Kidney epithelial cell (primary cell): ENCODE data around the gene DARS1. TPM values are rescaled to one million over a fixed set of nuclear protein-coding genes. Genes with fewer than 3 reads are reported as not detected.

ENCODE experiments used
- DNase-seq: peaks from one replicate; pipeline ENCODE4 v3.0.0-alpha.2; 2010; ENCODE audit warnings: low read depth
- H3K27me3 ChIP-seq: 2 replicates; pipeline ENCODE4 v1.6.0; 2011; ENCODE audit warnings: low read length; ENCODE audit not compliant: control insufficient read depth, insufficient read depth
- H3K36me3 ChIP-seq: 2 replicates; pipeline ENCODE4 v1.5.1; 2011; ENCODE audit warnings: low read length; ENCODE audit not compliant: control insufficient read depth, insufficient read depth
- H3K4me3 ChIP-seq: 2 replicates; pipeline ENCODE4 v1.5.1; 2011; ENCODE audit warnings: low read depth, mild to moderate bottlenecking, control low read depth, low read length
- total RNA-seq: library from RNA; depleted of rRNA; stranded (reverse); fragments of >200 nt; gene quantifications from 2 replicates; pipeline ENCODE4 v1.2.3, GENCODE V29; 2015
- TF ChIP-seq, protein P1 (sequence below): IDR thresholded peaks from 2 replicates; pipeline ENCODE4 v1.5.1; 2011; ENCODE audit warnings: mild to moderate bottlenecking, moderate library complexity, low read length, control low read depth, inconsistent platforms; ENCODE audit not compliant: insufficient read depth, poor library complexity, severe bottlenecking

DARS1 gene
- total RNA-seq, 1 donor from 2014 or later = 69.4 TPM

DNA sequence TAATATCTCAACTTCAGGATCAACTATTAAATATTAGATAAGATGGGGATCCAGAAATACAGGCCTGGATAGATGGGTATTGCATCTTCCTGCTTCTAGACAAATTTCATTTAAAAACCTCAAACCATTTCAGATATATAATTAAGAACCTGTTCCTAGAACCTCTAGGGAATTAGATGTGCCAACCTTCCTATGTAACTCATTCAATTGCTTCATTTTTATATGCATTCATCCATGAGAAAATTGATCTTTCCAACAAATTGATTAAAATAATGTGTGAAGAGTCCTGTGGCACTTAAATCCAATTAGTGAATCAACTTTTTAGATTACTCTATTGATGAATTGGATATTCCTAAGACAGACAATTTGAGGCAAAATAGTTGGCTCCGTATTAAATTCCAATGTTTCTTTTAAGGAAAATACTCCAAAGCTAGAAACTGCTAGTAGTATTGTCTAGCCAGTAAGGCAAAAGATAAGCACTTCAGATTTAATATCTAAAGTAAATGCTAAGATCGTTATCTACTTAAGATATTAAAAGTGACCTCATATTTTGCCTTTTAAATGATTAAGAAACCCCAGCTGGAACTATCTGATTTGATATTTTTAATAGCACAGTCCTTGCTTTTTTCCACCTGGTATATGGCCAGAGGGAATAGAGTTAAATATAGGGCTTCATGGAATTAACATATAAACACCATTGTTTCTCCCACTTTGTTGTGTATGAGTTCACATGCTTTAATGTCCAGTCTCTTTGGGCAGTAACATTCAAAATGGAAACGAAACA lies 35.8 kb downstream of the DARS1 start:
- TF ChIP-seq, protein P1, sequence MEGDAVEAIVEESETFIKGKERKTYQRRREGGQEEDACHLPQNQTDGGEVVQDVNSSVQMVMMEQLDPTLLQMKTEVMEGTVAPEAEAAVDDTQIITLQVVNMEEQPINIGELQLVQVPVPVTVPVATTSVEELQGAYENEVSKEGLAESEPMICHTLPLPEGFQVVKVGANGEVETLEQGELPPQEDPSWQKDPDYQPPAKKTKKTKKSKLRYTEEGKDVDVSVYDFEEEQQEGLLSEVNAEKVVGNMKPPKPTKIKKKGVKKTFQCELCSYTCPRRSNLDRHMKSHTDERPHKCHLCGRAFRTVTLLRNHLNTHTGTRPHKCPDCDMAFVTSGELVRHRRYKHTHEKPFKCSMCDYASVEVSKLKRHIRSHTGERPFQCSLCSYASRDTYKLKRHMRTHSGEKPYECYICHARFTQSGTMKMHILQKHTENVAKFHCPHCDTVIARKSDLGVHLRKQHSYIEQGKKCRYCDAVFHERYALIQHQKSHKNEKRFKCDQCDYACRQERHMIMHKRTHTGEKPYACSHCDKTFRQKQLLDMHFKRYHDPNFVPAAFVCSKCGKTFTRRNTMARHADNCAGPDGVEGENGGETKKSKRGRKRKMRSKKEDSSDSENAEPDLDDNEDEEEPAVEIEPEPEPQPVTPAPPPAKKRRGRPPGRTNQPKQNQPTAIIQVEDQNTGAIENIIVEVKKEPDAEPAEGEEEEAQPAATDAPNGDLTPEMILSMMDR = no peak
- DNase-seq = no peak
- no peaks in the 10 kb centered on the region for H3K27me3 ChIP-seq
- no peak overlapping the region for H3K4me3 ChIP-seq
- H3K36me3 ChIP-seq = no peaks in the 10 kb centered on the region

DNA sequence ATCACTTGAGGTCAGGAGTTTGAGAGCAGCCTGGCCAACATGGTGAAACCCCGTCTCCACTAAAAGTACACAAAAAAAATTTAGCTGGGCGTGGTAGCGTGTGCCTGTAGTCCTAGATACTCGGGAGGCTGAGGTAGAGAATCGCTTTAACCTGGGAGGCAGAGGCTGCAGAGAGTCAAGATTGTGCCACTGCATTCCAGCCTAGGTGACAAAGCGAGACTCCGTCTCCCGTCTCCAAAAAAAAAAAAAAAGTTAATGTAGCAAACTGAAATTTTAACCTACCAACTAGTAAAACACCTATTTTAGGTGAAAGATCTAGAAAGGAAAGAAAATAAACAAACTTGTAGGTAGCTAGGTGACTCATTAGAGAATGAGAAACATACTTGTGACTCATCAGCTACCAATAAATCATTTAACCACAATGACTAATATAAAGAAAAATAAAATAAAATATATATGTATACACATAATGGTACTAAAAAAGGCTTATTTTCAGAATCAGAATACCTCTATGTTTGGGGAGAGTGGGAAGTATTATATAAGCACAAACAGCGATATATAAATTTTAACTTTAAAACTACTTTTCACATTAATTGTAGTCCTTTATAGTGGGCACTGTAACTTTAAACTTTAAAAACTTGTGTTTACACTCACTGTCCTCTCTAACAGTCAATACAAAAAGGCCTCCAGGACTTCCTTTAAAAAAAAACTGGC lies 36.6 kb downstream of the DARS1 start:
- TF ChIP-seq, protein P1 = no peak
- H3K27me3 ChIP-seq = no peaks in the 10 kb centered on the region
- peak; percentile 55 for DNase-seq
- no peaks in the 10 kb centered on the region for H3K36me3 ChIP-seq
- H3K4me3 ChIP-seq = no peak overlapping the region

DNA sequence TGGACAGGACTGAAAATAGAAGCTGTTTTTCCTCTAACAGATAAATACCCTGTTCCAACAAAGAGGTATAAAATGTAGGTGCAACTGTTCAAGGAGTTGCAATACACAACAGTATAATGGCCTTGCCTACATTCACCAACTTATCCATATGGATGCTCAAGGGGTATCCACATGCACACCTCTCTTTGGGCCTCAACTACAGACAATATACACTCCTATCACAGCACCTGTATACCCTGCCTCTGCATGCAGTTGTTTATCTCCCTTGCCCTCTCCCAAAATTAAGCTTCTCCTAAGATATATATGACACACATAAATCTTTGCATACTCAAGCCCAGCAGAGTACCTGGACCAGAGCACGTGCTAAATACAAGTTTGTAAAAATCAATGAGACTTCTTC lies 37.3 kb downstream of the DARS1 start:
- TF ChIP-seq, protein P1 = no peak
- no peaks in the 10 kb centered on the region for H3K36me3 ChIP-seq
- no peak for DNase-seq
- H3K4me3 ChIP-seq = no peak overlapping the region
- H3K27me3 ChIP-seq = no peaks in the 10 kb centered on the region

DNA sequence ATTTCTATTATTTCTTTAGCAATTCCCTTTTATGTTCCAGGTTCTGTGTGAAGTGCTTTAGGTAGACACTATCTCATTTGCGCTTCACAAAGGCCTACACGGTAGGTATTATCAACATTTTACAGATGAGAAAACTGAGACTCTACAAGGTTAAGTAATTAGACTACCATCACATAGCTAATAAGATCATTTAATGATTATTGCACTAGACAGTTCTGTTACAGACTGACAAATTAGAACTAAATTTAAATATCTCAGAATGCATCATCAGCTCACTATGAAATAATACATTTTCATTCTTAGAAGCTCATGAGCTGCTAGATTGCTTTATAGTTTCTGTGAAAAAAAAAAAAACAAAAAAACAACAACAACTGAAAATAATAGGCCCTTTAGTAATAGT lies 37.9 kb downstream of the DARS1 start:
- Histone ChIP-seq H3K36me3 (no peaks in the 10 kb centered on the region), H3K4me3 (no peak overlapping the region), H3K27me3 (no peaks in the 10 kb centered on the region)
- DNase-seq = no peak
- TF ChIP-seq, protein P1 = no peak

DNA sequence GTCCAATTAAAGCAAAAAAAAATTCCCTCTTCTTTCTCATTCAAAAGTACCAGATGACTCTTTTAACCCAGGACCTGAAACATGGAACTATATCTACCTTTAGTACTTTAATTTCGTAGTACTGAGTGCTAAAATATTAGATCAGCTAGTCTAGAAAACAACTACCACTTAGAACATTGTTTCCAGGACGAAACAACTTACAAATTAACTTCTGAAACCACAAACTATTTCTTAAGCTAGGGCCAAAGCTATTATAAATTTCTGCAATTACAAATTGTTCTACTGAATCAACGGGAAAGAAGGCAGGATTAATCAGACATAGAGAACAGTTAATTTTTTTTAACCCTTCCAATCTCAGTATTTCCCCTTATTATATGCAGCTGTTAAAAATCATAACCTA lies 39.9 kb downstream of the DARS1 start:
- TF ChIP-seq, protein P1 = no peak
- Histone ChIP-seq H3K27me3 (no peaks in the 10 kb centered on the region), H3K36me3 (no peaks in the 10 kb centered on the region), H3K4me3 (no peak overlapping the region)
- no peak for DNase-seq

DNA sequence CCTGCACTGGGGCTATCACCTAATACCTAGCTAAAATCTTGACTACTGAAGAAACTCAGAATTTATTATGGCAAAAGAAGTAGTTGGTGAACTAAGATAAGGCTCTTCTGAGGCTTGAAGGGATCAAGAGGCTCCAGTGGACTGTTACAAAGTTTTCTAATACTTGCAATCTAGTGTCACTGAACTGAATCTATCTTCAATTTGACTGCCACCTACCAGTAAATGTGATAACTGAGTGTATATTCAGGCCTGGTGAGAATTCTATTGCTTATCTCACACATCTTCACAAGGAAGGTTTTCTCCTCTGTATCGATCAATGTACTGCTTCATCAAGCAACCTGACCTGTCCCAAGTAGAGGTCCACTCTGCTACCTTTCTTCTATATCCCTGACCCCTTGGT lies 40.8 kb downstream of the DARS1 start:
- Histone ChIP-seq H3K4me3 (no peak overlapping the region), H3K36me3 (no peaks in the 10 kb centered on the region), H3K27me3 (no peaks in the 10 kb centered on the region)
- no peak for DNase-seq
- TF ChIP-seq, protein P1 = no peak
